AG09309 (cell line): ENCODE results near the gene TPRX1.

Source experiments
- DNase-seq: peaks from one replicate; pipeline ENCODE4 v3.0.0-alpha.2; 2010; ENCODE audit warnings: low read depth
- H3K4me3 ChIP-seq: 2 replicates; pipeline ENCODE4 v1.5.1; 2011; ENCODE audit warnings: mild to moderate bottlenecking, low read depth, low read length, moderate library complexity; ENCODE audit not compliant: control insufficient read depth
- CTCF ChIP-seq: IDR thresholded peaks from 2 replicates; pipeline ENCODE4 v1.5.1; 2011; ENCODE audit warnings: mild to moderate bottlenecking, low read depth, low read length, inconsistent platforms; ENCODE audit not compliant: insufficient read depth, control insufficient read depth; ENCODE audit errors: missing control alignments

Gene TPRX1

DNA sequence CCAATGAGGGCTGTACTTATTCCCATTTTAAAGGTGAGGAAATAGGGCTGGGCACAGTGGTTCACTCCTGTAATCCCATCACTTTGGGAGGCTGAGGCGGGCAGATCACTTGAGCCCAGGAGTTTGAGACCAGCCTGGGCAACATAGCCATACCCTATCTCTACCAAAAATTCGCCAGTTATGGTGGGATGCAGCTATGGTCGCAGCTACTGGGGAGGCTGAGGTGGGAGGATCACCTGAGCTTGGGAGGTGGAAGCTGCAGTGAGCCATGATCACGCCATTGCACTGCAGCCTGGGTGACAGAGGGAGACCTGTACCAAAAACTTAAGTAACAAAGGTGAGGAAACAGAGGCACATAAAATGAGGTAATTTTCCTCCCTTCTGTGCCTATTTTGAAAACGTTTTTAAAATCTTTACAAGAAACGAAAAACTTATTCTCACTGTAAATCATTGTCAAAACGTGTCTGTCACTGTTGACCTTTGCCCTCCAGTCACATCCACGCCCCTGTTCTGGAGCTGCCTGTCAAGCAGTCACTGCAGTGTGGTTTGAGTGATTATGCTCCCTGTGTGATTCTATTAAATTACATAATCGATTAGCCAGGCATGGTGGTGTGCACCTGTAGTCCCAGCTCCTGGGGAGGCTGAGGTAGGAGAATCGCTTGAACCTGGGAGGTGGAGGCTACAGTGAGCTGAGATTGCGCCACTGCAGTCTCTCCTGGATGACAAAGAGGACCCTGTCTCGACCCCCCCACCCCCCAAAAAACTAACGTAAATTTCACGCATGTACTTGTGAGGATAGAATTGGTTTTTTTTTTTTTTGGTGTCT lies 46.5 kb downstream of the TPRX1 start:
- TF ChIP-seq CTCF: no peak
- no peak for DNase-seq
- no peak overlapping the region for H3K4me3 ChIP-seq

- DNase-seq: no peak
- no peak overlapping the region for H3K4me3 ChIP-seq
- TF ChIP-seq CTCF: no peak
These were observed 47.3 kb downstream of the TPRX1 start for GRCh38 chr19:47756953-47757608.

DNA sequence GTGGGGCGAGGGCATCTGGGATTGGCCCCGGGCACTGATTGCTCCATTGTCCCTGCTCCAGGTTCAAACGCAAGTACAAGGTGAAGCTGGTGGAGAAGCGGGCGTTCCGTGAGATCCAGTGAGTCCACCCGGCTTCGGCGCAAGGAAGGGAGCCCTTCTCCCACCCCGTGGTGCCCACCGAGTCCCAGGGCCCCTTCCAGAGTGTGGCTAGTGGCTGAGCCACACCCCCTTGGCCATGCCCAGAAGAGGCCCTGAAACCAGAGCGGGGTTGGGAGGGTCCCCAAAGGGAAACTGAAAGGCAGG lies 47.8 kb downstream of the TPRX1 start:
- no peak for DNase-seq
- no peak for TF ChIP-seq CTCF
- no peak overlapping the region for H3K4me3 ChIP-seq

DNA sequence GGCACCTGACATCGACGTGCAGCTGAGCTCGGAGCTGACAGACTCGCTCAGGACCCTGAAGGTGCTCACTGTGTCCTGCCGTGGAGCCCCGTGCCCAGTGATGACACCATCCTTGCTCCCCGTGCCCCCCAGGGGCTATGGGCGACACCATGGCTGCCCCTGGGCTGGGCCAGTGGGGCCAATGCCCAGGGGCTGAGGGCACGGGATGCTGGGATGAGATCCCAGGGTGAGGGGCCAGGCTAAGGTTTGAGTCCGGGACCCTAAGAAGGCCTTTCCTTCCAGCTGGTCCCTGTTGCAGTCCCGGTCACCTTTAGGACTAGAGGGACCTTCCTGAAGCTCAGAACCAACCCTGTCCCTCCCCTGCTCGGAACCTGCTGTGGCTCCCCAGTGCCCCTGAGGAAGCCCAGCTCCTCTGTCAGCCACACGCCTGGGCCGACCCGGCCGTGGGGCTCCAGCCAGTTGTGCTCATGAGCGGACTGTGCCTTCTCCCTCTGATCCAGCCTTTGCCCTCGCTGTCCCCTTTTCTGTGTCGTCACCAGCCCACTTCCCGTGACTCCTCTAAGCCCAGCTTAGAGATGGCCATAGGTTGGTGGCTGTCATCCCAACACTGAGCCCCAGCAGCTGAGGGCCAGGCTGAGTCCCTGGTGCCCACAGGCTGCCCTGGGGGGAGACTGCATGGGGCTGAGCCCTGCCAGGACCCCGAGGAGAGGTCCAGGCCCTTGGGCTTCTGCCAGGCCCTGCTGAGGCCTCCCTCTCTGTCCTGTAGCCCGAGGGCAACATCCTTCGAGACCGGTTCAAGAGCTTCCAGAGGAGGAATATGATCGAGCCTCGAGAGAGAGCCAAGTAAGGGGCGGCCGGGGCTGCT lies 48.4 kb downstream of the TPRX1 start:
- no peak for TF ChIP-seq CTCF
- no peak overlapping the region for H3K4me3 ChIP-seq
- DNase-seq: no peak

DNA sequence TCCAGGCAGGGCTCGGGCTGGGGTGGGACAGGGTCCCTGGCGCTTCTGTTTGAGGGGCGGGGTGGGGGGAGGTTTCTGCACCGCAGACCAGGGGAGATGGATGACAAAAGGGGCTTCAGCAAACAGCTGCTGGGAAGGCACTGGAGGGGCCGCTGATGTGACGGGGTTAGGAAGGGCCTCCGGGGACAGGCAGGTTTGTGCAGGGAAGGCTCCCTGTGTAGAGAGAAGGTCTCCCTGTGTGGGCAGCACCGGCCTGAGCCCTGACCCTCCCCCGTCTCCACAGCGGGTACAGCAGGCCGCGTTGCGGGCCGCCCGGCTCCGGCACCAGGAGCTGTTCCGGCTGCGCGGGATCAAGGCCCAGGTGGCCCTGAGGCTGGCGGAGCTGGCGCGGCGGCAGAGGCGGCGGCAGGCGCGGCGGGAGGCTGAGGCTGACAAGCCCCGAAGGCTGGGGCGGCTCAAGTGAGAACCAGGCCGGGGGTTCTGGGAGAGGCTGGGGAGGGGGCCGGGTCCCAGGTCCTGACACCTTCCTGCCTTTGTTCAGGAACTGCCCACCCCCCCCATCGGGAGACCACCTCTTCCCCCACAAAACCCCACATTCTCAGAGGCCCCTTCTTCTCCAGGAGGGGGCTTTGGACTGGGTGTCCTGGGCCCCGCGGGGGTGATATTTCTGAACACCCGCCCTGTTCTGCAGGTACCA lies 49.1 kb downstream of the TPRX1 start:
- no peak overlapping the region for H3K4me3 ChIP-seq
- DNase-seq: no peak

More for the DNA sequence above, 49.1 kb downstream of the TPRX1 start:
- TF ChIP-seq CTCF: no peak
